ENCODE data around the gene PATJ. TPM values are rescaled to one million over a fixed set of nuclear protein-coding genes. Genes with fewer than 3 reads are reported as not detected.
"Not testable (repeated sequence)": the region's sequence is repeated elsewhere in the genome, so short reads cannot be mapped to it uniquely, and the experiment has no call there.

Gene PATJ
- total and polyA plus RNA-seq, 5 donors = 36.3 to 72.3 (median 51.8) TPM

DNA sequence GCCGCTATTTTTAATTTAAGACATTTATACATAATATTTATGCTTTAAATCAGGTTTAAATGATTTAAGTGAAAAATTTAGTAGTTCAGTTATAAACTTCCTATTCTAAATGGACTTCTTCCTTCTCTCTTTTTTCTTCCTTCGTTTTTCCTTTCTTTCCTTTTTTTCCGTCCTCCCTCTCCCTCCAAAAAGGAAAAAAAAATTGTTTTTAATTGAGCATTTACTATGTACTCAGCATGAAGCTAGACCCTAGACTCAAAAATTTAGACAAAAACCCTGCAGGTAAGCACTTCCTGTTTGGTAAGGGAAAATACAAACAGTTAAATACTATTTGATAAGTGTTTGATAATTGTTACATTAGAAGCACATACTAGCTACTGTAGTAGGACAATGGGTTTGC, 14.7 kb upstream of the PATJ start:
- ATAC-seq = no peak

DNA sequence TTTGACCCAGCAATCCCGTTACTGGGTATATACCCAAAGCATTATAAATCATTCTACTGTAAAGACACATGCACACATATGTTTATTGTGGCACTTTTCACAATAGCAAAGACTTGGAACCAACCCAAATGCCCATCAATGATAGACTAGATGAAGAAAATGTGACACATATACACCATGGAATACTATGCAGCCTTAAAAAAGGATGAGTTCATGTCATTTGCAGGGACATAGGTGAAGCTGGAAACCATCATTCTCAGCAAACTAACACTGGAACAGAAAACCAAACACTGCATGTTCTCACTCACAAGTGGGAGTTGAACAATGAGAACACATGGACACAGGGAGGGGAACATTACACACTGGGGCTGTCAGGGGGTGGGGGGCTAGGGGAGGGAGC, 11.6 kb upstream of the PATJ start:
- 0% methylated on average over 1 of the region's 1 CpG for WGBS
- ATAC-seq; H3K27ac ChIP-seq (ENCODE audit: low read length); H3K4me1 ChIP-seq (ENCODE audit: control insufficient read depth, insufficient read depth, low read length); H3K27me3 ChIP-seq (ENCODE audit: control insufficient read depth, insufficient read depth); H3K9me3 ChIP-seq (ENCODE audit: control insufficient read depth, low read length); intact Hi-C loops (cut with DNase I); DNase-seq; H3K4me3 ChIP-seq (ENCODE audit: low read length): not testable (repeated sequence)

More for the DNA sequence above, 14.7 kb upstream of the PATJ start:
- Histone ChIP-seq H3K27ac (ENCODE audit: low read length) (no peak overlapping the region), H3K27me3 (ENCODE audit: control insufficient read depth, insufficient read depth) (no peaks in the 10 kb centered on the region), H3K4me1 (ENCODE audit: control insufficient read depth, insufficient read depth, low read length) (no peaks in the 10 kb centered on the region), H3K4me3 (ENCODE audit: low read length) (no peak overlapping the region), H3K9me3 (ENCODE audit: control insufficient read depth, low read length) (no peaks in the 10 kb centered on the region)
- intact Hi-C loops (cut with DNase I) = no loop called here
- DNase-seq = no peak
- WGBS = 83% methylated on average over 3 of the region's 3 CpGs

DNA sequence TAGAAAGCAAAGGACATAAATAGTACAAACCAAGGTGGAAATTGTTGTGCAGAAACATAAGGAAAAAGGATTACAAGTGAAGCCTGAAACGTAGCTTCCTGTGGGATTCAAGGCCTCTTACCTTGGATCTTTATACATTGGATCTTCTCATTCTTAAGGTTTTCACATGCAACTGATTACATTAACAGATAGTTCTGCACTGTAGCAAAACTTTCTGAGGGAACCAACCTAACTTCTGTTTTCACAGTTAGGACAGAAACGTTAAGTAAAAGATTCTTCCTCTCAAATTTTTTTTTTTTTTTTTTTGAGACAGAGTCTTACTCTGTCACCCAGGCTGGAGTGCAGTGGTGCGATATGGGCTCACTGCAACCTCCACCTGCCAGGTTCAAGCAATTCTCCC, 9.6 kb upstream of the PATJ start:
- Histone ChIP-seq H3K4me3 (ENCODE audit: low read length) (no peak overlapping the region), H3K27me3 (ENCODE audit: control insufficient read depth, insufficient read depth) (no peaks in the 10 kb centered on the region), H3K4me1 (ENCODE audit: control insufficient read depth, insufficient read depth, low read length) (no peaks in the 10 kb centered on the region), H3K27ac (ENCODE audit: low read length) (no peak overlapping the region), H3K9me3 (ENCODE audit: control insufficient read depth, low read length) (no peaks in the 10 kb centered on the region)
- intact Hi-C loops (cut with DNase I) = no loop called here
- 55% methylated on average over 3 of the region's 3 CpGs for WGBS
- ATAC-seq = no peak
- no peak for DNase-seq

DNA sequence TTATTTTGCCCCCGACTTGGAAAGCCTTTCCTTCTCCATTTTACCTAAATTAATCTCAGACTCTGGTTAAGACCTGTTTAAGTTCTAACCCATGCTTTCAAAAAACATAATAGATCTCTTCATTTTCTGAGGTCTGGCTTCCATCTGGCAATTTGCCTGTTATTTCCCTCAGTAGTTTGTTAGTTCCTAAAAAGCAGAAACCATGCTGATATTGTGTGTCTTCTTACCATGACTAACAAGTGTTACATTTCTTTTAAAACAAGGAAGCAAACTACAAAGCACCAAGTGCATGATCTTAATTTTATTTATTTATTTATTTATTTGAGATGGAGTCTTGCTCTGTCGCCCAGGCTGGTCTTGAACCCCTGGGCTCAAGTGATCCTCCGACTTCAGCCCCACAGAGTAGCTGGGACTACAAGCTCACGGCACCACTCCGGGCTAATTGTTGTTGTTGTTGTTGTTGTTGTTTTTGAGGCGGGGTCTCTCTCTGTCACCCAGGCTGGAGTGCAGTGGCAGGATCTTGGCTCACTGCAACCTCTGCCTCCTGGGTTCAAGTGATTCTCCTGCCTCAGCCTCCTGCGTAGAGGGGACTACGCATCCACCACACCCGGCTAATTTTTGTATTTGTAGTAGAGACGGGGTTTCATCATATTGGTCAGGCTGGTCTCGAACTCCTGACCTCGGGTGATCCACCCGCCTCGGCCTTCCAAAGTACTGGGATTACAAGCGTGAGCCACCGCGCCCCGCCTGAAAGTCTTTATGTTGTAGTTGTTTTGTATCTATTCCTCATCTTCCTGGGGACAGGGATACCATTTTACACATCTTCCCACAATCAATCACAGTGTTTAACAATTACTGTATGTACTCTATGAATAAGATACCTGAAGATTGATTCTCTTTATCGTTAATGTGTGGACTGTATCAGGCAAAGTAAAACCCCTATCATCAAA, 1.3 kb upstream of the PATJ start:
- H3K4me1 ChIP-seq (ENCODE audit: control insufficient read depth, insufficient read depth, low read length) = peaks cover 3% of the 10 kb centered on the region
- DNase-seq = no peak
- WGBS = 94% methylated on average over 19 of the region's 19 CpGs
- no peaks in the 10 kb centered on the region for H3K27me3 ChIP-seq (ENCODE audit: control insufficient read depth, insufficient read depth)
- intact Hi-C loops (cut with DNase I) = no loop called here
- no peak overlapping the region for H3K27ac ChIP-seq (ENCODE audit: low read length)
- ATAC-seq = no peak
- no peaks in the 10 kb centered on the region for H3K9me3 ChIP-seq (ENCODE audit: control insufficient read depth, low read length)
- H3K4me3 ChIP-seq (ENCODE audit: low read length) = no peak overlapping the region

DNA sequence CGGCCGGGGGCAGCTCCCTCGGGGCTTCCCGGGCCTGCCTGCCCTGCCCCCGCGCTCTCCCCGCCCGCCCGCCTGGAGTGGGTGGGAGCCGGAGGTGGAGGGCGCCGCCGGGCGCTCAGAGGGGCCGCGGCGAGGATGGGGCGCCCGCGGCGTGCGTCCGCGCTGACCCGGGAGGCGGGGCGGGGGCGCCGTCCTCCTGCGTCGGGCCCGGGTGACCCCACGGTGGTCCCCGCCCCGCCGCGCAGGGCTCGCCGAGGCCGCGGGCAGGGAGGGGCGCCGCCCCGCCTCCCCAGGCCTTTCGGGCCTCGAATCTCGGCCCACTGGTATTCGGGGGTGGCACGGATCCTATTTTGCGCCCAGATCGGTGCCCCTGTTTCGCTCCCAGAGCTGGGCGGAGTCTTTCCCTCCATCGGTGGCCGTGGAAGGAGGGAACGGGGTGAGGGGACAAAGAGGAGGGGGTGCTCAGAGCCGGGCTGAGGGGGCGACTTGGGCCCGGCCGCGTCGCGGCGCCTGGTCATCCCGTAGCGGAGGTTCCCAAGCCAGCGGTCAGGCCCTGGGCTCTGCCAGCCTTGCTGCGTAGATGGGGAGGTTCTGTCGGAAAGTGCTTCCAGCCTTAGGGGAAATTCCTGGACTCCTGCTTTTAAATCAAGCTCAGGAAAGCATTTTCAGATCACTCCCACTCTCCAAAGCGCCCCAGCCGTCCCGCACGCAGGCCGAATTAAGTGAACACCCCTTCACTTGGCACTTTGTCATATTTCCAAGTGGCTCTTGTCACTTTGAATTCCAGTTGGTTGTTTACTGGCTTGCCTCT, 545 bp downstream of the PATJ start:
- peaks cover 3% of the 10 kb centered on the region for H3K4me1 ChIP-seq (ENCODE audit: control insufficient read depth, insufficient read depth, low read length)
- no peaks in the 10 kb centered on the region for H3K9me3 ChIP-seq (ENCODE audit: control insufficient read depth, low read length)
- H3K4me3 ChIP-seq (ENCODE audit: low read length) = peak overlapping the region; percentile 95
- under 1% methylated on average over 74 of the region's 74 CpGs for WGBS
- H3K27ac ChIP-seq (ENCODE audit: low read length) = peak overlapping the region; percentile 79
- no peaks in the 10 kb centered on the region for H3K27me3 ChIP-seq (ENCODE audit: control insufficient read depth, insufficient read depth)
- peak; percentile 93 to 94 for ATAC-seq
- intact Hi-C loops (cut with DNase I) = no loop called here
- DNase-seq = peak; percentile 60 to 91 (median 90)

DNA sequence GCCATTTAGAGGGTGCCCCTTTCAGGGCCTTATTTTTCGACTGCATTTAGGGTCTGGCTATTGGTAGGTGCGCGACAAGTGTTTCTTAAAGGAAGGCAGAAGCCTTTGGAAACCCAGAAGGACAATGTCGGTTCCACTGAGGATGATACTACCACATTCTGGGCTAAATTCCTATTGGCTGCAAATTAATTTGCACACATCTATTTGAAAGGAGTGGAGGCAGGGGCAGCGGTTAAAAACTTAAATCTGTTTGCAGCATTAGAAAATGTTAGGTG, 1.1 kb downstream of the PATJ start:
- no peaks in the 10 kb centered on the region for H3K27me3 ChIP-seq (ENCODE audit: control insufficient read depth, insufficient read depth)
- DNase-seq (no peak), ATAC-seq (no peak)
- peak overlapping the region; percentile 79 for H3K27ac ChIP-seq (ENCODE audit: low read length)
- no peaks in the 10 kb centered on the region for H3K9me3 ChIP-seq (ENCODE audit: control insufficient read depth, low read length)
- H3K4me1 ChIP-seq (ENCODE audit: control insufficient read depth, insufficient read depth, low read length) = peaks cover 3% of the 10 kb centered on the region
- H3K4me3 ChIP-seq (ENCODE audit: low read length) = peak overlapping the region; percentile 95
- intact Hi-C loops (cut with DNase I) = no loop called here
- 53% methylated on average over 5 of the region's 5 CpGs for WGBS

DNA sequence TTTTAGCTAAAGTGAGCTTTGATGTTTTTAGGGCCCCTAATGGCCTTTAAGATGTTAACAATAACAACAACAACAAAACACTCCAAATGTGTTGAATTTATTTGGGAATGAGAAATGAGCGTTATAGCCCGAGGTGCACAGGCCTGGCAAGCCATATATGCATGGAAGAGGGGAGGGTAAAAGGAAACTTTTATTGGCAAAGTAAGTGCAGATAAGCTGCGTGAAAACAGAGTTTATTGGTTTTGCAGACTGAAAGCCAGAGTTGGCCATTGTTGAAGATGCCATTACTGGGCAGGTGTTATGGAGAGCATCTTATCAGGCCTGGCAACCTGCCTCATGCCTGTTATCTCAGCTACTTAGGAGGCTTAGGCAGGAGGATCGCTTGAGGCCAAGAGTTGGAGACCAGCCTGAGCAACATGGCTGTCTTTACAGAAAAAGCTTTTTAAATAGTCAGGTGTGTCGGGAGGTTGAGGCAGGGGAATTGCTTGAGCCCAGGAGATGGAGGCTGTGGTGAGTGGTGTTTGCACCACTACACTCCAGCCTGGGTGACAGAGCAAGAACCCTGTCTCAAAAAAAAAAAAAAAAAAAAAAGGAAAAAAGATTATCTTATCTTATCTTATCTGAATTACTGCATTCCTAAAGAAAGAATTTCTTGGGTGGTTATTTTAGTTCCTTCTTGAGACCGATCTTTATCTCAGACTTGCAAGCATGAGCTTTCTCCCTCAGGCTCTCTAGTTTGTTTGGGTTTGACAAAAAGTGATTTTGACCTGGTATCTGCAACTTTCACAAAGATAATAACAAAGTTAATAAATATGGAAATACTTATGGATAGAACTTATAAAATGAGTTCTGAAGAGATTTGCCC, 1.7 kb downstream of the PATJ start:
- Histone ChIP-seq H3K9me3 (ENCODE audit: control insufficient read depth, low read length) (no peaks in the 10 kb centered on the region), H3K27ac (ENCODE audit: low read length) (no peak overlapping the region), H3K4me1 (ENCODE audit: control insufficient read depth, insufficient read depth, low read length) (peaks cover 3% of the 10 kb centered on the region), H3K4me3 (ENCODE audit: low read length) (peak overlapping the region; percentile 95), H3K27me3 (ENCODE audit: control insufficient read depth, insufficient read depth) (no peaks in the 10 kb centered on the region)
- WGBS = 80% methylated on average over 6 of the region's 6 CpGs
- ATAC-seq (no peak), DNase-seq (no peak)
- intact Hi-C loops (cut with DNase I) = no loop called here

DNA sequence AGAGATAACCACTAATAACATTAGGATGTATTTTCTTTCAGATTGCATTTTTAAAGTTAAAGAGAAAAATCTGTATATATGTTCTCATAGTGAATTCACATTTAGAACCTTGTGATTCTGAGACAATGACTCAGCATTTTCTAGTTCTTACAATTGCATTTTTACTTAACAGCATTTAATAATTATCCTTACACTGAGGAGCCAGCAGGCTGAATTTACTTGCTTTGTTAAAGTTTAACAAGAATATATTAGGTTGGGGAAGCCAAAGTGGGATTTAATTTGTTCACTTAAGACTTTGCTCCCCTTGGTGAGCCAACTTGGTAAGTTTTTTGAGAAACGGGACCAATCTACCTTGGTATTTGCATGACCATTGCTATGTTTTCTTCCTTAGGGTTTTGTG, 4.5 kb downstream of the PATJ start:
- no peak for ATAC-seq
- no peaks in the 10 kb centered on the region for H3K9me3 ChIP-seq (ENCODE audit: control insufficient read depth, low read length)
- no peaks in the 10 kb centered on the region for H3K27me3 ChIP-seq (ENCODE audit: control insufficient read depth, insufficient read depth)
- DNase-seq = no peak
- H3K4me3 ChIP-seq (ENCODE audit: low read length) = no peak overlapping the region
- H3K4me1 ChIP-seq (ENCODE audit: control insufficient read depth, insufficient read depth, low read length) = peaks cover 3% of the 10 kb centered on the region
- 34% methylated on average over 1 of the region's 1 CpG for WGBS
- H3K27ac ChIP-seq (ENCODE audit: low read length) = no peak overlapping the region
- intact Hi-C loops (cut with DNase I) = no loop called here

DNA sequence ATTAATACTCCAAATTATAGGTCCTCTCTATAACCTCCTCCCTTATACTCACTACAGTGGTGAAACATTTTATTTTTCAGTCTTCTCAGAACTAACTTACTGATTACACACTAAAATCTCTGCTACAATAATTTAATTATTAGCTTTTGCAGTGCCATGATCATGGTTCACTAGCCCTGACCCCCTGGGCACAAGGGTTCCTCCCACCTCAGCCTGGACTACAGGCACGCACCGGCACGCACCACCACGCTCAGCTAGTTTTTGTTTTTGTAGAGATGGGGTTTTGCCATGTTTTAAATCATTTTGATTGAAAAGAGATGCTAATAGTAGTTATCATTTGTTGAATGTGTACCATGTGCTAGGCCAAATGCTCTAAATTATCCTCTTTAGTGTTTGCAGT, 6.3 kb downstream of the PATJ start:
- DNase-seq (no peak), ATAC-seq (no peak)
- WGBS = 99% methylated on average over 4 of the region's 4 CpGs
- intact Hi-C loops (cut with DNase I) = no loop called here
- peaks cover 3% of the 10 kb centered on the region for H3K4me1 ChIP-seq (ENCODE audit: control insufficient read depth, insufficient read depth, low read length)
- H3K27me3 ChIP-seq (ENCODE audit: control insufficient read depth, insufficient read depth) = no peaks in the 10 kb centered on the region
- no peaks in the 10 kb centered on the region for H3K9me3 ChIP-seq (ENCODE audit: control insufficient read depth, low read length)
- no peak overlapping the region for H3K27ac ChIP-seq (ENCODE audit: low read length)
- H3K4me3 ChIP-seq (ENCODE audit: low read length) = no peak overlapping the region

DNA sequence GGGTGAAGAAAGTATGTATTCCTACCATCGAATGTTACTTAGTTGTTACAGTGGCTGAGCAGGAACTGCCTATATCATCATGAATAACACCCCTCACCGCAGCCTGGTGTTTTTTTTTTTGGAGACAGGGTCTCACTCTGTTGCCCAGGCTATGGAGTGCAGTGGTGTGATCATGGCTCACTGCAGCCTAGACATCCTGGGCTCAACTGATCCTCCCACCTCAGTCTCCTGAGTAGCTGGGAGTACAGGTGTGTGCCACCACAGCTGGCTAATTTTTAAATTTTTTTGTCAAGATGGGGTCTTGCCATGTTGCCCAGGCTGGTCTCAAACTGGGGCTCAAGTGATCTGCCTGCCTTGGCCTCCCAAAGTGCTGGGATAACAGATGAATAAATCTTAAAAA, 7.3 kb downstream of the PATJ start:
- Histone ChIP-seq H3K4me1 (ENCODE audit: control insufficient read depth, insufficient read depth, low read length) (no peaks in the 10 kb centered on the region), H3K27me3 (ENCODE audit: control insufficient read depth, insufficient read depth) (no peaks in the 10 kb centered on the region), H3K27ac (ENCODE audit: low read length) (no peak overlapping the region), H3K4me3 (ENCODE audit: low read length) (no peak overlapping the region), H3K9me3 (ENCODE audit: control insufficient read depth, low read length) (no peaks in the 10 kb centered on the region)
- ATAC-seq (no peak), DNase-seq (no peak)
- 92% methylated on average over 2 of the region's 2 CpGs for WGBS
- intact Hi-C loops (cut with DNase I) = no loop called here

All from right cardiac atrium (tissue), 5 donors.